NCI-H2227 (cell line): ENCODE measurements around the gene ZNF487.
A peak's percentile ranks its signal among the peaks of the same experiment; 100 is the strongest.
"Not testable (repeated sequence)": the region's sequence is repeated elsewhere in the genome, so short reads cannot be mapped to it uniquely, and the experiment has no call there.

Source experiments
- DNase-seq: peaks from one replicate; lab custom pipeline; 2025; ENCODE audit not compliant: unreplicated experiment; lab: John Stamatoyannopoulos, UW

ZNF487 gene

GRCh38 chr10:43403911-43404703 is 32.8 kb upstream of the ZNF487 start:
- no peak for DNase-seq

GRCh38 chr10:43404704-43405084 is 32.2 kb upstream of the ZNF487 start:
- DNase-seq = no peak

DNA sequence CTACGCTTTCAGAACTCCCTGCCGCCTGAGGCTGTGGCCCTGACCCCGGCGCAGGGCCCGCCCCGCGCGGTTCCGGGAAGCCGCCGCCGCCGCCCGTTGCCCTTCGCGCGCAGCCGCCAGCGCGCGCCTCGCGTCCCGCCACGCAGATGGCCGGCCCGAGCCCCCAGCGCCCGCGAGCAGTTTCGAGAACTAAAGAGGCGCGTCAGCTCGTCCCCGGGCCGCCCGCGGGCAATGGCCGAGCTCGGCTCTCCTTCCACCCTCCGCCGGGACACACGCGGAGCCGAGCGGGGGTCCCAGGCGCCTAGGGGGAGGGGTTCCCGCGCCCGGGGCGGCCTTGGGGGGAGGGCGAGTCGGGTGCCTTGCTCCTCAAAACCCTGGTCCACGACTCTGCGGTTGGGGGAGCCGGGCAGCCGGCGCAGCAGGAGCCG is 29.7 kb upstream of the ZNF487 start:
- DNase-seq = peak; percentile 63

DNA sequence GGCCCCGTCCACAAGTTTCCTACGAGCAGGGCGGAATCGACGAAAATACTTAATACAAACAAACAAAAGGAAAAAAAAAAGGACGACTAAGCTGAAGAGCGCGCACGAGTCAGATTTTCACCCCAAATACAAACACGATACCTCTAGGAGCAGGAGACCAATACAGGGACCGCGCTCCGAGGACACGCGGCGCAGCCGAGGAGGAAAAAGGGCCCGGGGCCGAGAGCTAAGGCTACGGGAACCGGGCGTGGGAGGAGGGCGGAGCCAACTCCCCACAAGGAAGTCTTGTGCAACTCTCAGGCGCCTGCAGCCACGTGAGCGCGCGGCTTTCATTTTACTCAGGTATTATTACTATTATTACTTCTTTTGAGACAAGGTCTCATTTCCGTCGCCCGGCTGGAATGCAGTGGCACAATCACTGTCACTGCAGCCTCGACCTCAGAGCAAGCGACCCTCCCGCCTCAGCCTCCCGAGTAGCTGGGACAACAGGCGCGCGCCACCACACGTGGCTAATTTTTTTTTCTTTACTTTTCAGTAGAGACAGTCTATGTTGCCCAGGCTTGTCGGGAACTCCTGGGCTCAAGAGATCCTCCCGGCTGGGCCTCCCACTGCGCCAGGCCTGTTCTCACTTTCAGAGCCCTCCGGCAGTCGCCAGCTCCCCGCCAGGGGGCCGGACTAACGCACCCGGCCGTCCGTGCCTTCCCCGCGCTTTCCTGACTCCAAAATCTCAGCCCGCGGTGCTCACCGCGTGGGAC is 29.2 kb upstream of the ZNF487 start:
- DNase-seq = peak; percentile 83

- no peak for DNase-seq
Measured at GRCh38 chr10:43408331-43408709, 28.6 kb upstream of the ZNF487 start.

GRCh38 chr10:43408710-43409384 is 28.1 kb upstream of the ZNF487 start, which contains the start of gene HNRNPF:
HNRNPF (minus strand) TSS chr10:43409186; CDS start chr10:43387884, 21,302 bp downstream.
- DNase-seq = peak; percentile 96

DNA sequence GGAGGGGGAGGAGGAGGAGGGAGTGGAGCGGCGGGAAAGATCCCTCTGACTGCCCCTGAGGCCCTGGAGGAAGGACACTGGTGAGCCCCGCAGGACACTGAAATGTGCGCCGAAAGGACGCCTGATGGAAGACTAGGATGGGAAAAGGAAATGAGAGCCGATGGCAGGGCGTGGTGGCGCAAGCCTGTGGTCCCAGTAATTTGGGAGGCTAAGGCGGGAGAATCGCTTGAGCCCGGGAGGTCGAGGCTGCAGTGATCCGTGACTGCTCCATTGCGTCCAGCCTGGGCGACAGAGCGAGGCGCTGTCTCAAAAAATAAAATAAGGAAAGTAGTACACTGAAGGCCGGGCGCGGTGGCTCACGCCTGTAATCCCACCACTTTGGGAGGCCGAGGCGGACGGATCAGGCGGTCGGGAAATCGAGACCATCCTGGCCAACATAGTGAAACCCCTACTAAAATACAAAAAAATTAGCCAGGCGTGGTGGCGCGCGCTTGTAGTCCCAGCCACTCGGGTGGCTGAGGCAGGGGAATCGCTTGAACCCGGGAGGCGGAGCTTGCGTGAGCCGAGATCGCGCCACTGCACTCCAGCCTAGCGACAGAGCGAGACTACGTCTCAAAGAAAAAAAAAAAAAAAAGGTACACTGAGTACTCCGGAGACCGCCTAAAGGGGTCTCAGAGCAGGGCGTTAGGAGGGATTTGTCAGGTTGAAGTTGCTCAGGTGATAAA is 27.4 kb upstream of the ZNF487 start:
- DNase-seq = peak; percentile 49

- no peak for DNase-seq
Measured at GRCh38 chr10:43410345-43410744, 26.6 kb upstream of the ZNF487 start.

DNA sequence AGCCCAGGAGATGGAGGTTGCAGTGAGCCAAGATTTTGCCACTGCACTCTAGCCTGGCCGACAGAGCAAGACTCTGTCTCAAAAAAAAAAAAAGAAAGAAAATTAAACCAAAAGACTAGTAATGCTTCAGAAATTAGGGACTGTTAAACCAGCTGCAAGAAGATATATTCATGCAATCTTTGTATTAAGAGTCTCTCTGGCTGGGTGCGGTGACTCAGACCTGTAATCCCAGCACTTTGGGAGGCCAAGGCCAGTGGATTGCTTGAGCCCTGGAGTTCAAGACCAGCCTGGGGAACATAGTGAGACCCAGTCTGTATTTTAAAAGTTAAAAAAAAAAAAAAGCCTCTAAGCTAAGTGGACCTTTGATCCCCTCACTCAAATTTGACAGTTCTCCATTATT is 25.4 kb upstream of the ZNF487 start:
- no peak for DNase-seq

DNA sequence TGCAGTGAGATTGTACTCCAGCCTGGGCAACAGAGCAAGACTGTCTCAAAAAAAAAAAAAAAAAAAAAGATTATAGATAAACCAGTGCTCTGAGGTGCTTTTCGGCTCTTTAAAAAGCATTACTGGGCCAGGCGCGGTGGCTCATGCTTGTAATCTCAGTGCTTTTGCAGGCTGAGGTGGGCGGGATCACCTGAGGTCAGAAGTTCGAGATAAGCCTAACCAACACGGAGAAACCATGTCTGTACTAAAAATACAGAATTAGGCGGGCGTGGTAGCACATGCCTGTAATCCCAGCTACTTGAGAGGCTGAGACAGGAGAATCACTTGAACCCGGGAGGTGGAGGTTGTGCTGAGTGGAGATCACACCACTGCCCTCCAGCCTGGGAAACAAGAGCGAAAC is 21.4 kb upstream of the ZNF487 start:
- no peak for DNase-seq

- peak; percentile 4 for DNase-seq
Measured at GRCh38 chr10:43417950-43418768, 18.8 kb upstream of the ZNF487 start.

DNA sequence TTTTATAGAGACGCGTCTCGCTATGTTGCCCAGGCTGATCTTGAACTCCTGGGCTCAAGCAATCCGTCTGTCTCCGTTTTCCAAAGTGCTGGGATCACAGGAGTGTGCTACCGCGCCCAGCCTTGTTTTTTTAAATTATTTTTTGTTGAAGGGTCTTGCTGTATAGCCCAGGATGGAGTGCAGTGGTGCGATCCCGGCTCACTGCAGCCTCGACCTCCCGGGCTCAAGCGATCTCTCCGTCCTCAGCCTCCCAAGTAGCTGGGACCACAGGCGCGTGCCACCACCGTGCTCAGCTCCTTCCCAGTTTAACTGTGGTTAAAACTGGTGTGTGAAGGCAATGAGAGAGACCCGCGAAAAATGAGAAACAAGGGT is 16.9 kb upstream of the ZNF487 start:
- DNase-seq = no peak

- DNase-seq = peak; percentile 79
Measured at GRCh38 chr10:43420369-43421200, 16.3 kb upstream of the ZNF487 start.

DNA sequence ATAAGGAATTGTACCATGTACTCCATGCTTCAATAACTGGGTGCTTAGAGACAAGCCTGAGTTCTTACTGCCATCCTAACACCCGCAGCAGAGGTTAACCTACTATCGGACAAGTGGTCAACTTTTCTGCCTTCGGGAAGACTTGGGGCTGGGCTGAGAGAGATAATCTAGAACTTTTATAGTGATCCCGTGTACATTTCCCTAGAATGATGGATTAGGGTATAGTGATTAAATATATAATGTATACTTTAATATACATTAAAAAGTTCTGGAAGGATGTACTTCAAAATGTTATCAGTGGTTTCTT is 15.8 kb upstream of the ZNF487 start:
- DNase-seq = no peak

GRCh38 chr10:43421519-43421918 is 15.4 kb upstream of the ZNF487 start:
- no peak for DNase-seq

- not testable (repeated sequence) for DNase-seq
Measured at GRCh38 chr10:43421944-43422343, 15.0 kb upstream of the ZNF487 start.

- no peak for DNase-seq
Measured at GRCh38 chr10:43424416-43424815, 12.5 kb upstream of the ZNF487 start.

GRCh38 chr10:43426476-43426875 is 10.4 kb upstream of the ZNF487 start:
- DNase-seq = not testable (repeated sequence)

- no peak for DNase-seq
Measured at GRCh38 chr10:43427166-43427825, 9.6 kb upstream of the ZNF487 start.
